ENCODE results near the gene KIAA0825.

DNA sequence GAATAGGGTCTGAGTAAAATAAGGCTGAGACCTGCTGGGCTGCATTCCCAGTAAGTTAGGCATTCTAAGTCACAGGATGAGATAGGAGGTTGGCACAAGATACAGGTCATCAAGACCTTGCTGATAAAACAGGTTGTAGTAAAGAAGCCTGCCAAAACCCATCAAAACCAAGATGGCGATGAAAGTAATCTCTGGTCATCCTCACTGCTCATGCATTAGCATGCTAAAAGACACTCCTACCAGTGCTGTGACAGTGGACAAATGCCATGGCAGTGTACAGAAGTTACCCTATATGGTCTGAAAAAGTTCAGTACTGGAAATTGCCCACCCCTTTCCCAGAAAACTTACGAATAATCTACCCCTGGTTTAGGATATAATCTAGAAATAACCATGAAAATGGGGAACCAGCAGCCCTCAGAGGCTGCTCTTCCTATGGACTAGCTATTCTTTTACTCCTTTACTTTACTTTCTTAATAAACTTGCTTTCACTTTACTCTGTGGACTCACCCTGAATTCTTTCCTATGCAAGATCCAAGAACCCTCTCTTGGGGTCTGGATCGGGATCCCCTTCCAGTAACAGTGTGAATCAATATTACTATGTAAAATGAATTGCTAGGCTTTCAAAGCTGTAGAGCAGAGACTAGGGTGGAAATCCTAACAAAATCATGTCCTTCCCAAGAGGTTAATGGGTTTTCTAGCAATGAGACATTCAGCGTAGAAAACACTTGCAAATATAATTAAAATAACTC, 257.8 kb downstream of the KIAA0825 start:
- TF ChIP-seq FOXK2 (IDR thresholded peaks at IDR 0.05) (no peak), TARDBP (IDR thresholded peaks at IDR 0.05) (no peak), SP1 (IDR thresholded peaks at IDR 0.05) (no peak), FOXA1 (IDR thresholded peaks at IDR 0.05) (no peak), HDGF (IDR thresholded peaks at IDR 0.05; ENCODE audit: borderline replicate concordance) (no peak), BHLHE40 (IDR thresholded peaks at IDR 0.05; ENCODE audit: borderline replicate concordance) (no peak)
